ENCODE data around the gene PAK4. TPM values are rescaled to one million over a fixed set of nuclear protein-coding genes. Genes with fewer than 3 reads are reported as not detected.

PAK4 gene
- total and polyA plus RNA-seq, 2 donors from 2014 or later: 52.5 to 55.6 TPM

DNA sequence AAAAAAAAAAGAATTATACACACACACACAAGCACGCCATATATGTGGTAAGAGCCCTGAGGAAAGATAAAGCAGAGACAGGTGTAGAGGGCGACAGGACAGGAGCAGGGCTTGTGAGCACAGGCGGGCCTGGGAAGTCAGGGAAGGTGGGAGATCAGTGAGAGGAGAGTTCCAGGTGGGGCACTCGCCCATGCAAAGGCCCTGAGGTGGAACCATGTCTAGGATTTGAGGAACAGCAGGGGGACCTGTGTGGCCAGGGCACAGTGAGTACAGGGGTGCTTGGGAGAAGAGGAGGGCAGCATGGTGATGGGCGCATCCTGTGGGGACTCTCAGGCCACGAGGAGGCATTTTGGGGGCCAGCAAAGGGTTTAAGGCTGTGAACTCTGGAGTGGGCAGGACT, 38.7 kb downstream of the PAK4 start:
- H3K27ac ChIP-seq (ENCODE audit: low read depth in 2 of 2, low read length in 2 of 2): no peak overlapping the region
- DNase-seq: no peak
- no peaks in the 10 kb centered on the region for H3K9me3 ChIP-seq (ENCODE audit: control insufficient read depth in 2 of 3, insufficient read depth in 1 of 3, low read length in 3 of 3)
- H3K4me3 ChIP-seq (ENCODE audit: low read length in 3 of 3): no peak overlapping the region
- H3K9ac ChIP-seq (ENCODE audit: low read length in 3 of 3): no peak overlapping the region
- no peaks in the 10 kb centered on the region for H3K36me3 ChIP-seq (ENCODE audit: control insufficient read depth in 2 of 3, insufficient read depth in 3 of 3, low read length in 3 of 3)
- FAIRE-seq: no peak
- H3K27me3 ChIP-seq (ENCODE audit: control insufficient read depth, insufficient read depth, low read length): no peaks in the 10 kb centered on the region
- H3K4me1 ChIP-seq (ENCODE audit: control insufficient read depth in 2 of 3, insufficient read depth in 2 of 3, low read depth in 1 of 3, low read length in 3 of 3): peaks cover 0 to 42% (median 14%) of the 10 kb centered on the region in 3 donors
- TF ChIP-seq, protein P1, sequence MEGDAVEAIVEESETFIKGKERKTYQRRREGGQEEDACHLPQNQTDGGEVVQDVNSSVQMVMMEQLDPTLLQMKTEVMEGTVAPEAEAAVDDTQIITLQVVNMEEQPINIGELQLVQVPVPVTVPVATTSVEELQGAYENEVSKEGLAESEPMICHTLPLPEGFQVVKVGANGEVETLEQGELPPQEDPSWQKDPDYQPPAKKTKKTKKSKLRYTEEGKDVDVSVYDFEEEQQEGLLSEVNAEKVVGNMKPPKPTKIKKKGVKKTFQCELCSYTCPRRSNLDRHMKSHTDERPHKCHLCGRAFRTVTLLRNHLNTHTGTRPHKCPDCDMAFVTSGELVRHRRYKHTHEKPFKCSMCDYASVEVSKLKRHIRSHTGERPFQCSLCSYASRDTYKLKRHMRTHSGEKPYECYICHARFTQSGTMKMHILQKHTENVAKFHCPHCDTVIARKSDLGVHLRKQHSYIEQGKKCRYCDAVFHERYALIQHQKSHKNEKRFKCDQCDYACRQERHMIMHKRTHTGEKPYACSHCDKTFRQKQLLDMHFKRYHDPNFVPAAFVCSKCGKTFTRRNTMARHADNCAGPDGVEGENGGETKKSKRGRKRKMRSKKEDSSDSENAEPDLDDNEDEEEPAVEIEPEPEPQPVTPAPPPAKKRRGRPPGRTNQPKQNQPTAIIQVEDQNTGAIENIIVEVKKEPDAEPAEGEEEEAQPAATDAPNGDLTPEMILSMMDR (IDR thresholded peaks at IDR 0.05; ENCODE audit: borderline replicate concordance, extremely low read depth, insufficient read depth): no peak
- intact Hi-C loops (cut with DNase I): no loop called here

DNA sequence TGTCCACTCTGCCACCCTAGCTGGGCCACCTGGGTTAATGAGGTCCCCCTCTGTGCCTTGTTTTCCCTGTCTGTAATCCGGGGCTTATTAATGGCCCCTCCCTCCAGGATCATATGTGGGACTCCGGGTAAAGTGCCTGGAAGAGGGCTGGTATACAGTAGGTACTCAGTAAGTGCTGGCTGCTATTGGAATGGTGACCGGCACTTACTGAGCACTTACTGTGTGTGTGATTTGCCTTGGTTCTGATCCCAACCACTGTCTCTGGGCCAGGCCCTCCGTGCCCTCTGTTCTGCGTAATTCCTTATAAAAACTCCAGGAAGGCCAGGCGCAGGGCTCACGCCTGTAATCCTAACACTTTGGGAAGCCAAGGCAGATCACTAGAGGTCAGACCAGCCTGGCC, 40.3 kb downstream of the PAK4 start:
- Histone ChIP-seq H3K4me1 (ENCODE audit: control insufficient read depth in 2 of 3, insufficient read depth in 2 of 3, low read depth in 1 of 3, low read length in 3 of 3) (peaks cover 0 to 38% (median 14%) of the 10 kb centered on the region in 3 donors), H3K27ac (ENCODE audit: low read depth in 2 of 2, low read length in 2 of 2) (no peak overlapping the region), H3K4me3 (ENCODE audit: low read length in 3 of 3) (no peak overlapping the region), H3K27me3 (ENCODE audit: control insufficient read depth, insufficient read depth, low read length) (no peaks in the 10 kb centered on the region), H3K9ac (ENCODE audit: low read length in 3 of 3) (no peak overlapping the region), H3K9me3 (ENCODE audit: control insufficient read depth in 2 of 3, insufficient read depth in 1 of 3, low read length in 3 of 3) (no peaks in the 10 kb centered on the region), H3K36me3 (ENCODE audit: control insufficient read depth in 2 of 3, insufficient read depth in 3 of 3, low read length in 3 of 3) (peaks cover 0 to 6% (median 0%) of the 10 kb centered on the region in 3 donors)
- no peak for DNase-seq
- TF ChIP-seq, protein P1 (IDR thresholded peaks at IDR 0.05; ENCODE audit: borderline replicate concordance, extremely low read depth, insufficient read depth): no peak
- no peak for FAIRE-seq
- intact Hi-C loops (cut with DNase I): no loop called here

DNA sequence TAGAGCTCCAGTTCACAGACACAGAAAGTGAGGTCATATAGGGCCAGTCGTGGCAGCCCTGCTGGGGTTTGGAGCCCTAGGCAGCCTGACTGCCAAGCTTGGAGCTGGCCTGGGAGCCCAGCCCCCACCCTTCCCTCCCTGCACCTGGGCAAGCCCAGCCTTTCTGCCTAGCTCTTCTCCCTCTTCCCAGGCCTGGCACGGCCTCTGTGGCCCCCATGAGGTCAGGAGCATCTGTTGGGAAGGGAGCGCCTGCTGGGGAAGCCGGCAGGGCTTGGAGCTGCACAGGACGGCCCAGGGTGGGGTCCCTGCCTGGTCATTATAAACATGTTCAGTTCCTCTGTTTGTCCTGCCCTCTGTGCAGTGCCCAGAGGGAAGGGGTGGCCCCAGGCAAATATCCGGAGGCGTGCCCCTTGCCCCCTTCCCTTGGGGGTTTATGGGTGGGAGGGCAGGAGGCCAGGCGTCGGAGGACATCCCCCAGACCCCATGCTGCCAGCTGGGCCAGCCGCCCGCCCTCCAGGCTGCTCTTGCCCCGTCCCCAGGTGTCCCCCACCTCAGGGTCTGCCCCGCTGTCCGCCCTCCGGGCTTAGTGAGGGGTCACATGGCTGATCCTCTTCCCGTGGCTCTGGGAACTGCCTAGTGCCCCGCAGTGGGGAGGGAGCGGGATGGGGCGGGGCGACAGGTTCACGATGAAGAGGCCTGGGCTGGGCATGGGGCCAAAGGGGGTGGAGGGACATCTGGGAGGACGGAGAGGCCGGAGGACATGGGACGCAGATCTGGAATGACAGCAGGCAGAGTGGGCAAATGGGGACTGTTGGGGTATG, 41.2 kb downstream of the PAK4 start:
- peaks cover 0 to 6% (median 5%) of the 10 kb centered on the region in 3 donors for H3K36me3 ChIP-seq (ENCODE audit: control insufficient read depth in 2 of 3, insufficient read depth in 3 of 3, low read length in 3 of 3)
- peak overlapping the region; percentile 83 to 87 for H3K27ac ChIP-seq (ENCODE audit: low read depth in 2 of 2, low read length in 2 of 2)
- H3K4me3 ChIP-seq (ENCODE audit: low read length in 3 of 3): no peak overlapping the region
- TF ChIP-seq, protein P1 (IDR thresholded peaks at IDR 0.05; ENCODE audit: borderline replicate concordance, extremely low read depth, insufficient read depth): no peak
- H3K9ac ChIP-seq (ENCODE audit: low read length in 3 of 3): peak overlapping the region in 1 of 3 donors; percentile 12
- H3K27me3 ChIP-seq (ENCODE audit: control insufficient read depth, insufficient read depth, low read length): no peaks in the 10 kb centered on the region
- H3K4me1 ChIP-seq (ENCODE audit: control insufficient read depth in 2 of 3, insufficient read depth in 2 of 3, low read depth in 1 of 3, low read length in 3 of 3): peaks cover 0 to 33% (median 10%) of the 10 kb centered on the region in 3 donors
- peak; percentile 59 to 95 (median 80) for DNase-seq
- no peak for FAIRE-seq
- H3K9me3 ChIP-seq (ENCODE audit: control insufficient read depth in 2 of 3, insufficient read depth in 1 of 3, low read length in 3 of 3): no peaks in the 10 kb centered on the region
- intact Hi-C loops (cut with DNase I): no loop called here
